Right cardiac atrium (tissue), 5 donors: ENCODE measurements around the gene TMTC2. TPM values are rescaled to one million over a fixed set of nuclear protein-coding genes. Genes with fewer than 3 reads are reported as not detected.
A peak's percentile ranks its signal among the peaks of the same experiment; 100 is the strongest.

Source experiments
- ATAC-seq, 2 donors: fragments of 200-7000 bp; cut with Tn5 transposase; one replicate each; pipeline versions ENCODE4 v1.8.0 to v1.9.1; 2020; ENCODE audit warnings: moderate library complexity in 2 of 2, mild to moderate bottlenecking in 1 of 2
- DNase-seq, 3 donors: peaks; one replicate each; pipeline ENCODE4 v3.0.0-alpha.2; 2020
- H3K27ac ChIP-seq: one replicate; pipeline ENCODE4 v1.5.1; 2013; ENCODE audit warnings: mild to moderate bottlenecking, low read length, control low read depth, moderate library complexity
- H3K27me3 ChIP-seq: one replicate; pipeline ENCODE4 v1.6.1; 2013; ENCODE audit not compliant: control insufficient read depth, insufficient read depth
- H3K4me1 ChIP-seq: one replicate; pipeline ENCODE4 v1.6.1; 2013; ENCODE audit warnings: low read length; ENCODE audit not compliant: control insufficient read depth, insufficient read depth
- H3K4me3 ChIP-seq: one replicate; pipeline ENCODE4 v1.5.1; 2013; ENCODE audit warnings: low read length, control low read depth
- H3K9me3 ChIP-seq: one replicate; pipeline ENCODE4 v1.6.1; 2013; ENCODE audit warnings: low read length; ENCODE audit not compliant: control insufficient read depth
- WGBS: extraction: QIAGEN DNeasy Blood & Tissue Kit; methylation state at CpG from one replicate; pipeline ENCODE4 v1.1.7; 2013; 5-methylcytosine and 5-hydroxymethylcytosine counted together
- intact Hi-C, 4 donors: fragments of 100-400 bp; cut with DNase I; formaldehyde crosslinking; loops; one replicate each; pipeline versions ENCODE4 v1.11.0 to v1.14.0; 2022 to 2023
- polyA plus RNA-seq: library from polyadenylated mRNA; stranded (reverse); fragments of 200-250 nt; gene quantifications from one replicate; pipeline ENCODE4 v1.2.3, GENCODE V29; 2013
- total RNA-seq, 4 donors: library from RNA; stranded (reverse); fragmentation: NEBNext Ultra II Directional; extraction: Animal tissue kit (Norgen Biotek cat#: 25700); gene quantifications; one replicate each; pipeline ENCODE4 v1.2.1, GENCODE V29; 2021
- donor health status: healthy with polysubstance abuse.
- donor health status: DM: no; HTN: yes; CAD: no.
- donor health status: DM: no; HTN: no; CAD: no.
- donor health status: DM: no; HTN: yes; CAD: no; lungs with severe emphysema.
- donor health status: DM: yes; HTN: yes; CAD: no.

TMTC2 gene
- total and polyA plus RNA-seq, 5 donors = 1.6 to 5.3 (median 2.9) TPM

GRCh38 chr12:83145325-83145840, 458.7 kb downstream of the TMTC2 start:
- ATAC-seq = no peak
- intact Hi-C loops = no loop called here
- H3K4me3 ChIP-seq = no peak overlapping the region
- DNase-seq = peak in 2 of 3 donors; percentile 13 to 35
- no peak overlapping the region for H3K27ac ChIP-seq
- H3K9me3 ChIP-seq = no peaks in the 10 kb centered on the region
- no peaks in the 10 kb centered on the region for H3K27me3 ChIP-seq
- WGBS = 35% methylated on average over 2 of the region's 2 CpGs
- H3K4me1 ChIP-seq = no peaks in the 10 kb centered on the region

DNA sequence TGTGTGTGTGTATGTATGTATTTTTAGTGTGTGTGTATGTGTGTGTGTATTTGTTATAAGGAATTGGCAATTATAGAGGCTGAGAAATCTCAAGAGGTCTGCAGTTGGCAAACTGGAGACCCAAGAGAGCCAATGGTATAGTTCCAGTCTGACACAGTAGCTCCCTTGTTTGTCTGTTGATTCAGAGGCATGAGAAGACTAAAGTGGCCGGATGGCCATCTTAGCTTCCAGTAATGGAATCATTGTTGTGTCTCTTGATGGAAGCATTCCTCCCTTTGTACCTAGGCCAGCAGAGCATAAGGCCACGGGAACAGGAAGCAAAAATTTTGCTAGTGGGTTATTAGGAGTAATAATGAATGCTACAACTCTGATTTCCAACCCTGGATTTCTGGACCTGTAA, 460.6 kb downstream of the TMTC2 start:
- intact Hi-C loops = no loop called here
- ATAC-seq (no peak), DNase-seq (no peak)
- Histone ChIP-seq H3K27me3 (no peaks in the 10 kb centered on the region), H3K9me3 (no peaks in the 10 kb centered on the region), H3K4me3 (no peak overlapping the region), H3K27ac (no peak overlapping the region), H3K4me1 (no peaks in the 10 kb centered on the region)
- 83% methylated on average over 2 of the region's 2 CpGs for WGBS

GRCh38 chr12:83149987-83150386, 463.3 kb downstream of the TMTC2 start:
- Histone ChIP-seq H3K27me3 (no peaks in the 10 kb centered on the region), H3K4me3 (no peak overlapping the region), H3K4me1 (no peaks in the 10 kb centered on the region), H3K9me3 (no peaks in the 10 kb centered on the region), H3K27ac (no peak overlapping the region)
- ATAC-seq (no peak), DNase-seq (no peak)
- intact Hi-C loops = no loop called here
- 87% methylated on average over 3 of the region's 3 CpGs for WGBS

DNA sequence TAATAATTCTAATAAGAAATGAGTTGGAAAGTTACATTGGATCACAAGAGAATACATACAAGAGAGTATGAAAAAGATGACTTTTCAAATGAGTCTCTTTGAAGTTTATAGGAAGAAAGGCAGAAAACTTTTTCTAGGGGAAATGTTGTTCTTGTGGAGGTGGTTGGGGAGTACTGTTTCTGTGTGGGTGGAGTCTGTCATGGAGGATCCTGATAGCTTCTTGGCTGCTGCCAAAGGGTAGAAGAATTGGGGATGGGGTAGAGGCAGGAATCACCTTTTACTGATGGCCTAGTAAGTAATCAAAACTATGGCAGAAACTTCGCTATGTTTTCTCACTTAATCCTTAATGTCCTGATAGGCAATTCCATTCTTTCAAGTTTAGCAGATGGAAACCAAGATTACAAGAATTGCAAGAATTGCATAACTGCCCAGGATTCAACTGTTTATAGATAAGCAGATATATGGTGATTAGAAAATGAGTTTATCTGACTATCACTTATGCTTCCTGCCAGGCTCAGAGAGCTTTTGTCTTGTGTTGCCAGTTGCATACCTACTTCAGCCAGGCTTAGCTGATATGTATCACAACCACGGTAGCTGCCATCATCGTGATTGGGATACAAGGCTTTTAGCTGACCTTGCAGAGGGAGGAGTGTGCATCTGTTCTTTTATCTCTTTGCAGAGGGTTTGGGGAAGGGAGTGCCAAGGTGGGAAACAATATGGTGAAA, 463.9 kb downstream of the TMTC2 start:
- Histone ChIP-seq H3K4me3 (no peak overlapping the region), H3K27ac (no peak overlapping the region), H3K4me1 (no peaks in the 10 kb centered on the region), H3K9me3 (no peaks in the 10 kb centered on the region), H3K27me3 (no peaks in the 10 kb centered on the region)
- no peak for ATAC-seq
- 64% methylated on average over 3 of the region's 3 CpGs for WGBS
- DNase-seq = no peak
- intact Hi-C loops = no loop called here

DNA sequence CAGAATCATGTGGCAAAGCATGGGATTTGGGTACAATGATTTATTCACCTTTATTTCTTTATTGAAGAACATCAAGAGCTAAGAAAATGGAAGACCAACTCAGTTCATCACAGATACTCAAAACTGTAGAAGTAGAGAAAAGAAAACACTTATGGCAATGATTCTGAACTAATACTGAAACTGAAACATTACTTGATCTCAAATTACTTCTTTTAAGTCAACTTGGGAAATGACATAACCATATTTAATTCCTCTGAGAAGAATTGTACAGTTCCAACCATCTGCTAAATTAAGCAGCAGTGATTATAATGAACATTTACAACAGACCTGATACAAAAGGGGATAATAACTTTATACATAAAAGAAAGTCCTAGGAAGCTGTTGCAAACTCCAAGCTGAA, 466.5 kb downstream of the TMTC2 start:
- no peaks in the 10 kb centered on the region for H3K27me3 ChIP-seq
- H3K4me3 ChIP-seq = no peak overlapping the region
- H3K27ac ChIP-seq = no peak overlapping the region
- DNase-seq (no peak), ATAC-seq (no peak)
- H3K4me1 ChIP-seq = no peaks in the 10 kb centered on the region
- intact Hi-C loops = no loop called here
- no peaks in the 10 kb centered on the region for H3K9me3 ChIP-seq

DNA sequence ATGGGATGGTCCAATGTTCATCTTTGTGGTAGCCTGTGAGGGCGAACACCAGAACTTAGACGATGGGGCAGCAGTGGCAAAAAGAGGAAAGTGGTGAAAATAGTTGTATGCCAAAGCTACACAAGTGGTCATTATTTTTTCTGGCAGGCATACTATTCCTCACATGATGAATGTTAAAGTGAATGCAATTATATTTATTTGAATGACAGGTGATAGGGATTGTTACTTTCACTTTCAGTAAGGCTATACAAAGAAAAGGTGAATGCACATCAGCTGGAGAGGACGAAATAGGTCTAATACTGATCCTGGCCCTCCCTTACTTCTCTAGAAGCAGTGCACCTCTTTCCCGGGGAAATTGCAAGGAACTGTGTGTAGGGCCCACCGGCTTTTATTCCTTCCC, 470.1 kb downstream of the TMTC2 start:
- ATAC-seq (no peak), DNase-seq (no peak)
- no peaks in the 10 kb centered on the region for H3K4me1 ChIP-seq
- H3K27me3 ChIP-seq = no peaks in the 10 kb centered on the region
- no peak overlapping the region for H3K27ac ChIP-seq
- 93% methylated on average over 5 of the region's 5 CpGs for WGBS
- H3K4me3 ChIP-seq = no peak overlapping the region
- intact Hi-C loops = no loop called here
- H3K9me3 ChIP-seq = no peaks in the 10 kb centered on the region

DNA sequence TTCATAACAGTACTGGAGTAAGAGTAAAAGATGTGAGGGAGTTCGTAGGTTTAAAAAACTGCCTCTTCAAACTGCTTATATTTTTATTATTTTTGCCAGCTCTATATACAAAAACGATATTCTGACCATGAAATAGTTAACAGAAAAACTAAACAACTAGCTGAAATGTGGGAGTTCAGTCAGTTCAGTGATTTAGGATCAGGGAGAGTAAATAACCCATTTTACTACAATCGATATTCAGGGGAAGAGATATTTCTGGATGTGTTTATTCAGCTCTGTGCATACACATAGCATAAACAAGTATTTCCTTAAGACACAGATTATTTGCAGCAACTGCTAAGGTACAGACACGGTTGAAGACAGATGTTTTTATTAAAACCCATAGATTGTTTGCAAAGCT, 470.9 kb downstream of the TMTC2 start:
- ATAC-seq (no peak), DNase-seq (no peak)
- intact Hi-C loops = no loop called here
- H3K27ac ChIP-seq = no peak overlapping the region
- no peaks in the 10 kb centered on the region for H3K27me3 ChIP-seq
- no peaks in the 10 kb centered on the region for H3K9me3 ChIP-seq
- no peaks in the 10 kb centered on the region for H3K4me1 ChIP-seq
- WGBS = 75% methylated on average over 4 of the region's 4 CpGs
- H3K4me3 ChIP-seq = no peak overlapping the region

DNA sequence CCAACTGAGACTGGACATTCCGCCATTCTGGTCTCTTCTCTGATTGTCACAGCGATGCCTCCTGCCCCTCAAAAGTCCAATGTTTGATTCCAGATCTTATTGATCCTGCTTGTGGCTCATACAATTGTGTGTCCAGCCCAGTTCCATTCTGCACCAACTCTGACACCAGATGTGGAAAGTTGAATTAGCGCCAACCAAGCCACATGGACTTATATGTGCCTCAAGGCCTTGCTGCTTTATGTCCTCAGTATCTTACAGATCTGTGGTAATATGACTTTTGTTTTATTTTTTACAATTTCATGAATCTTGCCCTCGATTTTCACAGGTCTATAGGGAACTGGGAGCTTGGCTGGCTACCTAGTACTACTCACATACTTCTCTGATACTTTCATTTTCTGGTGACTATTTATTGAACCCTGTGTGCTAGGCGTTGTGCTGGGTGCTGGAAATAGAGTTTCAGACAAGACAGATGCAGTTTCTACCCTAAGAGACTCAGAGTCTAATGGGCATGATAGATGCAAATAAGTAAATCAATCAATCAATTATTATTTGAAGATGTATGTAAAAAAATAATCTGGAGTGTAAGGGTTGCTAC, 472.0 kb downstream of the TMTC2 start:
- WGBS = 88% methylated on average over 5 of the region's 5 CpGs
- no peak overlapping the region for H3K4me3 ChIP-seq
- no peaks in the 10 kb centered on the region for H3K4me1 ChIP-seq
- ATAC-seq (no peak), DNase-seq (no peak)
- intact Hi-C loops = no loop called here
- H3K27ac ChIP-seq = no peak overlapping the region
- no peaks in the 10 kb centered on the region for H3K27me3 ChIP-seq
- H3K9me3 ChIP-seq = no peaks in the 10 kb centered on the region

GRCh38 chr12:83161456-83161855, 474.8 kb downstream of the TMTC2 start:
- H3K9me3 ChIP-seq = no peaks in the 10 kb centered on the region
- no peaks in the 10 kb centered on the region for H3K27me3 ChIP-seq
- no peak overlapping the region for H3K27ac ChIP-seq
- no peak overlapping the region for H3K4me3 ChIP-seq
- 86% methylated on average over 1 of the region's 1 CpG for WGBS
- intact Hi-C loops = no loop called here
- no peak for ATAC-seq
- H3K4me1 ChIP-seq = no peaks in the 10 kb centered on the region
- no peak for DNase-seq

DNA sequence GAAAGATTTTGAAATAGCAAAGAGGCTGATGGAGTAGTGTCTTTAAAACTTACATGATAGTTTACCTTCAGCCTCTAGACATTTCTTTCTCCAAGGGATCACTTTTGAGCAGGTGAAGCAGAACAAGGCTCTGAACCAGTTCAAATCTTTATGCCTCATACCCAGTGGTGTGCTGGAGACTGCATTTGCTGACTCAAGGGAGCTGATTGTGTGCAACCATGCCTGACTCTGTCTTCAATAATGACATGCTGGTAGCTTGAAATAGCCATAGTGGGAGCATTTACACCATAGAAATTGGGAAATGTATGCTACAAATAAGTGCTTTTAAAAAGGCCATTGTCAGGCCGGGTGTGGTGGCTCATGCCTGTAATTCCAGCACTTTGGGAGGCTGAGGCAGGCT, 482.0 kb downstream of the TMTC2 start:
- Histone ChIP-seq H3K27me3 (no peaks in the 10 kb centered on the region), H3K9me3 (no peaks in the 10 kb centered on the region), H3K27ac (no peak overlapping the region), H3K4me1 (no peaks in the 10 kb centered on the region), H3K4me3 (no peak overlapping the region)
- intact Hi-C loops = no loop called here
- 93% methylated on average over 1 of the region's 1 CpG for WGBS
- ATAC-seq = no peak
- DNase-seq = no peak

- intact Hi-C loops = no loop called here
- Histone ChIP-seq H3K4me3 (no peak overlapping the region), H3K9me3 (no peaks in the 10 kb centered on the region), H3K27ac (no peak overlapping the region), H3K4me1 (no peaks in the 10 kb centered on the region), H3K27me3 (no peaks in the 10 kb centered on the region)
- 61% methylated on average over 2 of the region's 2 CpGs for WGBS
- DNase-seq (no peak), ATAC-seq (no peak)
Measured at GRCh38 chr12:83172441-83172840, 485.7 kb downstream of the TMTC2 start.
